DMS79 (cell line): ENCODE data around the gene AP1B1.
A peak's percentile ranks its signal among the peaks of the same experiment; 100 is the strongest.
"Not testable (repeated sequence)": the region's sequence is repeated elsewhere in the genome, so short reads cannot be mapped to it uniquely, and the experiment has no call there.

Experiments used
- DNase-seq: peaks from one replicate; lab custom pipeline; 2025; lab: John Stamatoyannopoulos, UW

AP1B1 gene

GRCh38 chr22:29387921-29388758, at the start of gene AP1B1:
TSS of gene AP1B1 (minus strand) at chr22:29388570. CDS start at chr22:29367243, 21,327 bp downstream.
- peak; percentile 79 for DNase-seq

- no peak for DNase-seq
Measured at GRCh38 chr22:29435236-29436136, 47.1 kb upstream of the AP1B1 start.

- no peak for DNase-seq
Measured at GRCh38 chr22:29434288-29434687, 45.9 kb upstream of the AP1B1 start.

GRCh38 chr22:29433856-29434255, 45.5 kb upstream of the AP1B1 start:
- no peak for DNase-seq

GRCh38 chr22:29431986-29432385, 43.6 kb upstream of the AP1B1 start:
- DNase-seq = no peak

- no peak for DNase-seq
Measured at GRCh38 chr22:29427176-29427760, 38.9 kb upstream of the AP1B1 start.

GRCh38 chr22:29426476-29426875, 38.1 kb upstream of the AP1B1 start:
- no peak for DNase-seq

- not testable (repeated sequence) for DNase-seq
Measured at GRCh38 chr22:29418704-29419103, 30.3 kb upstream of the AP1B1 start.

- not testable (repeated sequence) for DNase-seq
Measured at GRCh38 chr22:29414951-29415591, 26.7 kb upstream of the AP1B1 start.

- DNase-seq = not testable (repeated sequence)
Measured at GRCh38 chr22:29412772-29413171, 24.4 kb upstream of the AP1B1 start.

GRCh38 chr22:29411569-29412211, 23.3 kb upstream of the AP1B1 start:
- DNase-seq = not testable (repeated sequence)

GRCh38 chr22:29408940-29409339, 20.6 kb upstream of the AP1B1 start:
- DNase-seq = no peak

GRCh38 chr22:29401538-29401937, 13.2 kb upstream of the AP1B1 start:
- DNase-seq = not testable (repeated sequence)

GRCh38 chr22:29400576-29400975, 12.2 kb upstream of the AP1B1 start:
- DNase-seq = no peak

GRCh38 chr22:29397791-29398190, 9.4 kb upstream of the AP1B1 start:
- DNase-seq = no peak

GRCh38 chr22:29396126-29396525, 7.8 kb upstream of the AP1B1 start:
- DNase-seq = no peak

- DNase-seq = no peak
Measured at GRCh38 chr22:29394931-29395581, 6.7 kb upstream of the AP1B1 start.

- DNase-seq = no peak
Measured at GRCh38 chr22:29393019-29393608, 4.7 kb upstream of the AP1B1 start.

GRCh38 chr22:29391546-29391945, 3.2 kb upstream of the AP1B1 start:
- DNase-seq = no peak

GRCh38 chr22:29390270-29390669, 1.9 kb upstream of the AP1B1 start:
- DNase-seq = no peak

GRCh38 chr22:29388759-29389090, 355 bp upstream of the AP1B1 start:
- no peak for DNase-seq
